Hepatocyte (in vitro differentiated cells): ENCODE data around the gene ULK2. TPM values are rescaled to one million over a fixed set of nuclear protein-coding genes. Genes with fewer than 3 reads are reported as not detected.

Experiments
- DNase-seq: peaks from one replicate; pipeline ENCODE4 v3.0.0-alpha.2; 2016; ENCODE audit warnings: low spot score
- H2AFZ ChIP-seq: fragments of 200-600 bp; sonication (generic); 2 replicates; pipeline ENCODE4 v1.6.0; 2016; ENCODE audit warnings: antibody characterized with exemption, mild to moderate bottlenecking
- H3K27ac ChIP-seq: fragments of 200-600 bp; sonication (generic); 2 replicates; pipeline ENCODE4 v1.5.1; 2016; ENCODE audit warnings: mild to moderate bottlenecking
- H3K27me3 ChIP-seq: fragments of 200-600 bp; sonication (generic); 2 replicates; pipeline ENCODE4 v1.6.1; 2016
- H3K36me3 ChIP-seq: fragments of 200-600 bp; sonication (generic); replicated peaks from 2 replicates; pipeline ENCODE4 v1.5.1; 2016; ENCODE audit warnings: low read depth; ENCODE audit not compliant: insufficient read depth
- H3K4me1 ChIP-seq: fragments of 200-600 bp; sonication (generic); 2 replicates; pipeline ENCODE4 v1.5.1; 2016; ENCODE audit warnings: mild to moderate bottlenecking, moderate library complexity; ENCODE audit not compliant: insufficient read depth
- H3K4me2 ChIP-seq: fragments of 200-600 bp; sonication (generic); 2 replicates; pipeline ENCODE4 v1.6.0; 2016
- H3K4me3 ChIP-seq: fragments of 200-600 bp; sonication (generic); 2 replicates; pipeline ENCODE4 v1.5.1; 2016; ENCODE audit warnings: mild to moderate bottlenecking
- H3K79me2 ChIP-seq: fragments of 200-600 bp; sonication (generic); 2 replicates; pipeline ENCODE4 v1.6.0; 2017; ENCODE audit warnings: mild to moderate bottlenecking
- H3K9me2 ChIP-seq: fragments of 200-600 bp; sonication (generic); replicated peaks from 2 replicates; pipeline ENCODE4 v1.6.0; 2017; ENCODE audit warnings: mild to moderate bottlenecking; ENCODE audit not compliant: insufficient read depth
- H3K9me3 ChIP-seq: fragments of 200-600 bp; sonication (generic); 2 replicates; pipeline ENCODE4 v1.5.1; 2016; ENCODE audit warnings: low read depth, mild to moderate bottlenecking
- H4K20me1 ChIP-seq: fragments of 200-600 bp; sonication (generic); 2 replicates; pipeline ENCODE4 v1.6.0; 2016; ENCODE audit warnings: mild to moderate bottlenecking; ENCODE audit not compliant: insufficient read depth, poor library complexity, severe bottlenecking
- EZH2 ChIP-seq: fragments of 200-600 bp; sonication (generic); IDR thresholded peaks from 2 replicates; pipeline ENCODE4 v1.6.1; 2016; ENCODE audit warnings: antibody characterized with exemption, mild to moderate bottlenecking, borderline replicate concordance
- EZH2phosphoT487 ChIP-seq: fragments of 200-600 bp; sonication (generic); IDR thresholded peaks from one replicate; pipeline ENCODE4 v1.6.1; 2018; ENCODE audit warnings: antibody characterized with exemption, mild to moderate bottlenecking, low read depth, moderate library complexity; ENCODE audit not compliant: unreplicated experiment, severe bottlenecking
- WGBS: methylation state at CpG from one replicate; pipeline ENCODE4 v1.1.6; 2016; ENCODE audit warnings: low lambda C conversion rate; ENCODE audit errors: missing lambda C conversion rate; 5-methylcytosine and 5-hydroxymethylcytosine counted together
- polyA plus RNA-seq: library from polyadenylated mRNA; unstranded; fragments of >200 nt; fragmentation: Nextera tagmentation; extraction: Ambion mirVana; gene quantifications from 2 replicates; pipeline ENCODE4 v1.2.1, GENCODE V29; 2016
- total RNA-seq: library from RNA; depleted of rRNA; stranded (reverse); fragments of >200 nt; gene quantifications from 2 replicates; pipeline ENCODE4 v1.2.3, GENCODE V29; 2014
- TF ChIP-seq, protein P1 (sequence below): fragments of 200-600 bp; sonication (generic); IDR thresholded peaks from 2 replicates; pipeline ENCODE4 v1.5.1; 2016; ENCODE audit warnings: antibody characterized with exemption, mild to moderate bottlenecking; ENCODE audit not compliant: poor library complexity

The ULK2 gene
- total and polyA plus RNA-seq, 2 experiments from 2014 or later = 10.6 to 18.0 TPM

DNA sequence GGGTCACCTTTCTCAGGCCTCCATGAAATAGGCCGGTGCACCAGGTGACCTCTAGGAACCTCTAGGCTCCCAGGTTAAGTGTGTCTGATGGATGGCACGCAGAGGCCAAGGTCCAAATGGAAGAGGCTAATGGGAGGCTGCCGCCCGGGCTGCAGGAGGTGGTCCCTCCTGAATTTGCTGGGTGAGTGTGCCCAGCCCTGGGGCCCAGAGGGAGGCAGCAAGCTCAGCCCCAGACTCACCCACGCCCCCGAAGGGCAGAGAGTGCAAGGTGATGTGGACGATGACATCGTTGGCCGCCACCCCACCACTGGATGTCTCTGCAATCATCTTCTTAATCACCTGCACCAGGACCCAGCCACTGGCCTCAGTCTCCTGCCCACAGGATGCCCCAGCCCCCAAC lies 129.0 kb downstream of the ULK2 start:
- Histone ChIP-seq H2AFZ (no peak overlapping the region), H3K27me3 (no peaks in the 10 kb centered on the region), H3K4me3 (no peak overlapping the region), H3K9me2 (no peaks in the 10 kb centered on the region), H3K27ac (no peak overlapping the region), H3K4me1 (peaks cover 8% of the 10 kb centered on the region), H4K20me1 (no peaks in the 10 kb centered on the region), H3K4me2 (no peak overlapping the region), H3K36me3 (no peaks in the 10 kb centered on the region), H3K9me3 (no peaks in the 10 kb centered on the region), H3K79me2 (no peaks in the 10 kb centered on the region)
- no peak for TF ChIP-seq EZH2
- TF ChIP-seq, protein P1, sequence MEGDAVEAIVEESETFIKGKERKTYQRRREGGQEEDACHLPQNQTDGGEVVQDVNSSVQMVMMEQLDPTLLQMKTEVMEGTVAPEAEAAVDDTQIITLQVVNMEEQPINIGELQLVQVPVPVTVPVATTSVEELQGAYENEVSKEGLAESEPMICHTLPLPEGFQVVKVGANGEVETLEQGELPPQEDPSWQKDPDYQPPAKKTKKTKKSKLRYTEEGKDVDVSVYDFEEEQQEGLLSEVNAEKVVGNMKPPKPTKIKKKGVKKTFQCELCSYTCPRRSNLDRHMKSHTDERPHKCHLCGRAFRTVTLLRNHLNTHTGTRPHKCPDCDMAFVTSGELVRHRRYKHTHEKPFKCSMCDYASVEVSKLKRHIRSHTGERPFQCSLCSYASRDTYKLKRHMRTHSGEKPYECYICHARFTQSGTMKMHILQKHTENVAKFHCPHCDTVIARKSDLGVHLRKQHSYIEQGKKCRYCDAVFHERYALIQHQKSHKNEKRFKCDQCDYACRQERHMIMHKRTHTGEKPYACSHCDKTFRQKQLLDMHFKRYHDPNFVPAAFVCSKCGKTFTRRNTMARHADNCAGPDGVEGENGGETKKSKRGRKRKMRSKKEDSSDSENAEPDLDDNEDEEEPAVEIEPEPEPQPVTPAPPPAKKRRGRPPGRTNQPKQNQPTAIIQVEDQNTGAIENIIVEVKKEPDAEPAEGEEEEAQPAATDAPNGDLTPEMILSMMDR = no peak
- TF ChIP-seq EZH2phosphoT487 = no peak
- DNase-seq = no peak
- WGBS = 95% methylated on average over 9 of the region's 9 CpGs

DNA sequence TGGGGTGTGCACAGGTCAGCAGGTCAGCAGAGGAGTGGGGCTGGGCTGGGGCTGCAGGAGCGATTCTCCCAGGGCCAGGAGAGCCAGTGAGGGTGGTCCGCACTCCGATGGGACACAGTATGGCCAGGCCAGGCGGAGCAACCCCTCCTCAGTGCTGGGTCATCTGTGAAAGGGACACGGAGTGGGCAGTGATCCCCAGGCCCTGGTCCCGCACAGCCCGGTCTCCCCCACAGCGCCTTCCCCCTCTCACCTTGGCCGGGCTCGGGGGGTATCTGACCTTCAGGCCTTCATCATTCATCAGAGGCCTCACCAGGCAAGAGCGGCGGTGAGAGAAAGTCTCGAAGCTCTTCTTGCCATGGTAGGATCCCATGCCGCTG lies 129.7 kb downstream of the ULK2 start:
- no peaks in the 10 kb centered on the region for H4K20me1 ChIP-seq
- WGBS = 95% methylated on average over 14 of the region's 14 CpGs
- H3K36me3 ChIP-seq = no peaks in the 10 kb centered on the region
- H3K9me3 ChIP-seq = no peaks in the 10 kb centered on the region
- peaks cover 10% of the 10 kb centered on the region for H3K4me1 ChIP-seq
- H3K79me2 ChIP-seq = no peaks in the 10 kb centered on the region
- TF ChIP-seq EZH2phosphoT487 (no peak), EZH2 (no peak)
- TF ChIP-seq, protein P1 = no peak
- H3K4me2 ChIP-seq = no peak overlapping the region
- H3K27me3 ChIP-seq = no peaks in the 10 kb centered on the region
- no peak overlapping the region for H3K4me3 ChIP-seq
- no peak overlapping the region for H2AFZ ChIP-seq
- H3K9me2 ChIP-seq = no peaks in the 10 kb centered on the region
- no peak for DNase-seq
- no peak overlapping the region for H3K27ac ChIP-seq

DNA sequence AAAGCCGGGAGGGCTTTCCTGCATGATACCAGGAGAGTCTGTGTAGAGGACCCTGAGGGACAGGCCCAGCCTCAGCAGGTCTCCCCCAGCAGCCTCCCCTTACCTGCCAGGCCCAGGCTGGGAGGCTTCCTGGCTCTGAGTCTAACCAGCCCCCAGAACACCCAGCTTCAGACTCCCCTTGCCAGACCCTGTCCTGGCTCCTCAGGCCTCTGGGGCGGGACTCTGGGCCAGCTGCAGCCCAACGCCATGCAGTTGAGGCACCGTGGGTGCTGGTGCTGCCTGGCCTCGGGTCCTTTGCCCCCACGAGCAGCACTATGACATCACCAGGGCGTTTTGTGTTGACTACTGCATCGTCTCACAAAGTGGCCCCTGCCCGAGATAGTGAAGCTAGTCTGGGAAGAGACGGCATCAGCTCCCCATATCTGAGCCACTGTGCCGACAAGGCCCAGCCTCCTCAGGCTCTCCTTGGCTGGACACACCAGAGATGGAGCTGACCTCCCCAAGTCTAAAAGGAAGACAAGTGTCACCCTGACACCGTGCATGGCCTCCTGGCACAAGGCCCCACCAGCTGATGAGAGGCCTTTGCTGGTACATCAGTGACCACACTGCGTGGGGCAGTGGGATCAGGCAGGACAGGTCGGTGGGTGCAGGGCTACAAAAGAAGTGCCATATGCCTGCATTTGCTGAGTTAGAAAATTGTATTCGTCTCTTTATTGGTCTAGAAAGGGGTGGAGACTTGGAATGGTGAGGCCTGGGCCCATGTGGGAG lies 130.2 kb downstream of the ULK2 start:
- TF ChIP-seq EZH2phosphoT487 (no peak), EZH2 (no peak)
- TF ChIP-seq, protein P1 = no peak
- Histone ChIP-seq H3K36me3 (no peaks in the 10 kb centered on the region), H3K4me1 (peaks cover 10% of the 10 kb centered on the region), H4K20me1 (no peaks in the 10 kb centered on the region), H3K4me2 (no peak overlapping the region), H3K9me2 (no peaks in the 10 kb centered on the region), H2AFZ (no peak overlapping the region), H3K27ac (no peak overlapping the region), H3K79me2 (no peaks in the 10 kb centered on the region), H3K27me3 (no peaks in the 10 kb centered on the region), H3K9me3 (no peaks in the 10 kb centered on the region), H3K4me3 (no peak overlapping the region)
- 86% methylated on average over 15 of the region's 15 CpGs for whole genome bisulfite sequencing
- no peak for DNase-seq
